Stomach (tissue), 4 donors: ENCODE results near the gene PROCR.

Experiments
- CTCF ChIP-seq, 7 experiments: fragments of 450-650 bp in 4 of 7; fragments of 200-600 bp in 3 of 7; sonication (generic) in 3 of 7; IDR thresholded peaks; one replicate each; pipeline ENCODE4 v1.5.1; 2016 to 2019; ENCODE audit warnings: antibody characterized with exemption in 7 of 7, control low read depth in 2 of 7, mild to moderate bottlenecking in 1 of 7
- EP300 ChIP-seq: sonication (generic); formaldehyde crosslinking; IDR thresholded peaks from one replicate; pipeline ENCODE4 v1.6.1; 2017; ENCODE audit warnings: antibody characterized with exemption
- POLR2A ChIP-seq, 4 donors: fragments of 450-650 bp; IDR thresholded peaks; one replicate each; pipeline ENCODE4 v1.6.1; 2016; ENCODE audit warnings: antibody characterized with exemption in 4 of 4, control low read depth in 2 of 4, mild to moderate bottlenecking in 1 of 4, moderate library complexity in 1 of 4

- no peak for TF ChIP-seq EP300
- TF ChIP-seq POLR2A (IDR thresholded peaks at IDR 0.05): no peak
- TF ChIP-seq CTCF (IDR thresholded peaks at IDR 0.05): no peak
Observed at GRCh38 chr20:35125753-35126152, 46.1 kb upstream of the PROCR start.
